Activated T-cell treated with anti-CD3 and anti-CD28 coated beads for 24 hours (primary cell): ENCODE data around the gene TMEM63C.

Experiments used
- DNase-seq: peaks from one replicate; pipeline ENCODE4 v3.0.0-alpha.2; 2020; ENCODE audit warnings: low read depth

Gene TMEM63C

DNA sequence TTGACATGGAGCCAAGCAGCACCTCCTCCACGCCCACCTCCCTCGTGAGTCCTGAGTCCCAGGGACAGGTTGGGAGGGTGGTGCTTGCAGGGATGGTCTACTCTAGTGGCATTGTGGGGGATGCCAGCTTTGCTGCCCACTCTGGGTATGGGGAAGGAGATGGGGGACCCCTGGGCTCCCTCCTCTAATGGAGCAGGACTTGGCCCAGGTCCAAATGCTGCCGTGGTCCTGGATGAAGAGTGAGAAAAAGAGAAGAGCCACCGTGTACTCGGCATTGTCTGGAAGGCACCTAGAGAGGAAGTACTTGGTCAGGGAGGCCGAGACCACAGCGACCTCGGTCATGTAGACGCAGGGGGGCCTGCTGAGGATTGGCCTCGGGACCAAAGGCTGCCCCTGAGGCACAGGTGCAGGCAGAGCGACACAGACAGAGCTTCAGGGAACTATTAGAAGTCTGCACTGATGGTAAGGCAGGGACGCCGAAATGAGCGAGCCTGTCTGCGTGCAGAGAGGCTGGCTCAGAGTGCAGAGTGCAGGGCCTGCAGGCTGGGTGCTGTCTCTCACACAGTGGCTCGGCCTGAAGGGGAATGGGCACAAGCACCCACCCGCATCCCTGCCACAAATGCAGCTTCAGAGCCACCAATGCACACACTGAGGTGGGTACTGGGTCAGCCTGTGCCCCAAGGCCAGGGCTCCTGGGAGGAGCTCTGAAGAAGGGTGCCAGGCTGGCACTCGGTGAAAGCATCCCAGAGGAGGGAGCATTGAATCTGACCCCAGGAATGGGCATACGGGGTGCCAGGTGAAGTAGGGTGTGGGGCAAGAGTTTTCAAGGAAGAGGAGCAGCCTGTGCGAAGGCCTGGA, 72.0 kb downstream of the TMEM63C start:
- DNase-seq = no peak

DNA sequence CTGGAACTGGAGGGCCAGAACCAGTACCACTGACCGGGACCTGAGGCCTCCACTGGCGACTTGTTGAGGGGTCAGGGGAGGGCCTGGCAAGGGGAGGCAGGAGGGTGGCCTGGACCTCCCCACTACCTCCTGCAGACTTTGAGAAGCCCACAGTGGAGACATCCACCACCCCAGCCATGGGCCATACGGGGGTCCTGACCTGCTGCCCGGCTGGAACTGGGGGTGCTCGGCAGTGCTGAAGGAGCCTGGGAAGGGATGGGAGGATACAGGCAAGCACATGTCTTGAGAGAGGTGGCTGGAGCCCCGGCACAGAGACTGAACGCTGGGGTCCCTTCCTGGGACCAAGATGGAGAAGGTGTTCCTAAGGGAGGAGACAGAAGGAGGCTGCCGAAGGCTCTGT, 75.1 kb downstream of the TMEM63C start:
- DNase-seq = no peak

- no peak for DNase-seq
Observed at GRCh38 chr14:77257700-77258099, 76.1 kb downstream of the TMEM63C start.

DNA sequence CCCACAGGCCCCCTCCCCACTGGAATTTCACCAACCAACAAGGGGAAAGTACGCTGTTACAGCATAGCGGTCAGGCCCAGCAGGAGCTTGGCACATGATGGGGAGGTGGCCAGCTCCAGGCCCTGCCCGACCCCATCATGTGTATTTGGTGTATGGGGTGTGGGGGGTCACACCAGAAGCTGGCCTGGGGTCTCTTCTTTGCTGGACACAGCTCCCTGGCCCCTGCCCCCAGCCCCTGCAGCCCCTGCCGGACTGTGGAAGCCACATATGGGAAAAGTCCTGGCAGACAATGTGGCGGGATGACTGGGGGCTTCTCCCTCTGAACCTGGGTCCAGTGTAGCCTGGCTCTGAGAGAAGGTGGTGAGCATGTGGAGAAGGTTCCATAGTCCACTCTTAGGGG, 77.0 kb downstream of the TMEM63C start:
- no peak for DNase-seq

GRCh38 chr14:77259025-77259715, 77.6 kb downstream of the TMEM63C start:
- DNase-seq = no peak

- no peak for DNase-seq
Observed at GRCh38 chr14:77260199-77260598, 78.6 kb downstream of the TMEM63C start.

GRCh38 chr14:77260631-77261030, 79.0 kb downstream of the TMEM63C start:
- no peak for DNase-seq

GRCh38 chr14:77264466-77265186, 83.0 kb downstream of the TMEM63C start:
- no peak for DNase-seq

DNA sequence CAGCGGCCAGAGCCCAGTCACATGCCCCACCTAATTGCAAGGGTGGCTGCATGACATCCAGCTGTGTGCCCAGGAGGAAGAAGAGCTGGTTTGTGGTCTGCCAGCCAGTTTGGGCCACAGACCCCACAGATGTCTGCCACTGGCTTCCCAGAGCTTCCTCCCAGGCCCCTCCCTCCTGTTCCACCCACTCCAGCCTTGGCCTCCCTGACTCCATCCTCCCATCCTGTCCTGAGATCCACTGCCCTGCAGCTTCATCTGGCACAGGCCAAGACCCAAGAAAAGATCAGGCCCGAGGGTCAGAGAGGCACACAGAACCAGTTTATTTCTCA, 83.6 kb downstream of the TMEM63C start:
- DNase-seq = no peak

DNA sequence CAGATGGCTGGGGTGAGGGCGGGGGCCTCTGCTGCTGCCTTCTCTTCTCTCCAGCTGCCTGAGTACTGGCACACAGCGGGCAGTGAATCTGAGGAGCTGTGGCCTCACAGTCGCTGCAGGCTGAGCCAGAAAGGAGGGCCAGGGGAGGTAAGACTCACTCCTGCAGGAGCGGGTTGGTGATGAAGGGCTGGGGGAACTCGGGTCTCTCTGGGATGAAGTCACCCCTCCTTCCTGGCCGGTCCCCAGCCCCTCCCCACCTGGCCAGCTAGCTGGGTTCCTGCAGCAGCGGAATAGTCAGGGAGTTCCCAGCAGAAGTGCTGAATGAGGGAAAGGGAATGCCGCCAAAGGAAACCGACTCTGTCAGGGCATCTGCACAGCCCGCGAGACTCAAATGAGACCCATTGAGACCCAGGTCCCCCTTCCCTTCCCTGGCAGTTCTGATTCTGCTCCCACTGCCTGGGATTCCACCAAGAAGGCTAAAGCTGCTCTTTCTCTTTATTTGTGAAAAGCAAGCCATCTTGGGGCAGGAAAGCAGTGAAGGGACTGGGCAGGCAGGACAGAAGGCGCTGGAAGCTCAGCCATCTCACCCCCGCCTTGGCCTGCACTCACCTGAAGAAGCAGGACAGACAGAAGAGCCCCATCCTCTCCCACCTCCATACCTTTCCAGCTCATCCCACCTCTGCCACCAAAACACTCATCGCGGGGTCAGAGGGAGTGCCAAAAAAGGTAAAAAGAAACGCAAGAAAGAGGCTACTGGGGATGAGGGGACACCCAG, 84.2 kb downstream of the TMEM63C start:
- DNase-seq = no peak

DNA sequence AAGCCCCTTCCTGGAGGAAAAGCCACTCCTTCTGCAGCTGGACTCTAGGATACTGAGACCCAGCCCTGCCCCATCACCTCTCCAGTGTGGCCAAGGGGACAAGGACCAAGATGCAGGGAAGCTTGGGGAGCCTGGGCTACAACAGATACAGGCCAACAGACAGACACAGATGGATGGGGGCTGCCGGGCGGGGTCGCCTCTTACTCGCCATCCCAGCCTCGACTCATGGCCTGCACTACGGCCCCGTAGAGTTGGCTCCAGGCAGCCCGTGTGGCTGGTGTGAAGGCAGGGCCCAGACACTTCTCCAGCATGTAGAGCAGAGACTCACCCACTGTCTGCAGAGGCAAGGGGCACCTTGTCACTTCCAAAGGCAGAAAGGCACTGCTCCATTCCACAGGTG, 84.7 kb downstream of the TMEM63C start:
- no peak for DNase-seq

GRCh38 chr14:77267937-77268699, 86.5 kb downstream of the TMEM63C start:
- no peak for DNase-seq

DNA sequence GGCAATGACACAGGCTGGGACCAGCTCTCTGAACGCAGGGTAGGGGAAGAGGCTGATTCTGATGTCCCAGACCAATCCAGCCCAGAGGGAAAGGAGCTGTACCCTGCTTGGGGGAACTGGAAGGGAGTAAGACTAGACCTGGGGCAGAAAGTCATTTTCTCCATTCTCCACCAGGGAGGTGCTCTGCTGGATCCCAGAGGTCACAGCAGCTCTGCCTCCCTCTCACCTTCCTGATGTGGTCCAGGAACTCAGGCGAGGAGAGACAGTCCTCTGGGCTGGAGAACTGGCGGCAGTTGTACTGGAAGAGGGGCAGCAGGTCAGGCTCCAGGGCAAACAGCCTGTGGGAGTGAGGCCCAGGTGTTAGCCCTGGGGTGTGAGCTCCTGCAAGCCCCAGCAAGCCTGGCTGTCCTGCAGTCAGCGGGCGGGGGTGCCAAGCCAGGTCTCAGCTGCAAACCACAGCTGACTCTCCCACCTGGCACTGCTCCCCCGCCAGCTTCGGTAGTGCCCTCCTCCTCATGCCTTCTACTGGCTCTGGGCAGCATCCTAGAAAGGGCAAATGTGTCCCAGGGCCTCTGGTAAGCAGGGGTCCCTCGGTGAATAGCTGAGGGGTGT, 87.5 kb downstream of the TMEM63C start:
- no peak for DNase-seq

DNA sequence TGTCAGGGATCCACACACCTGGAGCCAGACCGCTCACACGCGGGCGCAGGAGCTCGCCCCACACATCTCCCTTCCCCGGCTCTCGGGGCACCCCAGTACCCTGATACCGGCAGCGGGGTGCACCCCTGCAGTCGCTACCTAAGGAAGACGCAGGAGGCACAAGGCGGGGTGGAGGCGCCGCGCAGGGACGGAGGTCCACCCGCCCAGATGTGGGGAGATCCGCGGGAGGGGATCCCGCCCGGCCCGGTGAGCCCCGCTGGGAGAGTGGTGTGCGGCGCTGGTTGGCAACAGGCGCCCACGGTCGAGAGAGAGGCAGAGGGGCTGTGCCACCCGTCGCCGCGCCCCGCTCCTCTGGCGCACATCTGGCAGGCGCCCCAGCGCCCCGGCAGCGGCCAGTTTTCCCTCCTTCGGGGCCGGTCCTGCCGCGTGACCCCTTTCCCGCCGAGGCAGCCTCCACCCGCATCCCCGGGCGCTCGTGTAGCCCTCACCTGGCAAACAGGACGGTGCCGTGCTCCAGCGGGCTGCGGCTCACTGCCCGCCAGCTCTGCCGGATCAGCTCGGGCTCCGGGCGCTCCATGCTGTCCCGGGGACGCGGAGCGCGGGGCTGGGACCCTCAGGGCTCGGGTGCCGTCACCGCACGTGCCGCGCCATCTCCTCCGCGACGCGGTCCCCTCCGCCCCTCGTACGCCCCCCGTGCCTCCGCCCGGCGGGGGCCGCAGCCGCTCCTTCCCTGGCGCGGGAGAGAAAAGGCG, 88.9 kb downstream of the TMEM63C start:
- no peak for DNase-seq

DNA sequence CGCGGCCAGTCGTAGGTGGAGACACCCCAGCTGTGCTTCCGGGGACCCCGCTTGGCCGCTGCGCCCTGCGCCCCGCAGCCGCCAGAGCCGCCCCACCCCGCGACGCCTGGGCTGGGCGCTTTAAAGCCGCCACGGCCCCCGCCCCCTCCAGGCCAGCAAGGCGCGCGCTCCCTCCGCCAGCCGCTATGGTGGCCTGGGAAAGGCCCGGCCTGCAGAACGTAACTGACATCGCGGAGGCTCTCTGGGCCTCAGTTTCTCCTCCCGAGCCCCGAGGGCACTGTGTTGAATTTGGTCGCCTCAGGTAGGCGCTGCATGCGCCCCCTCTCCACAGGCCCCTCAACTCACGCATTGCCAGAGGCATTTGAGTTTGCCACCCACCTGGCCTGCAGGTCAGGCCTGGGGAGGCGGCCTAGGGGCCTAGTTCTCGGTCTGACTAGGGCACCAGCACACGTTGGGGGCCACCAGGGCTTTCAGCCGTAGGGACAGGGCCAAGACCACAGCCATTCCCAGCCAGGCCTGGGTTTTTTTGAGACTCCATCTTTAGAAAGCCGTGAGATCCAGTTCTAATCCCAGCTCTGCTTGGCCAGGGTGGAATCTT, 89.6 kb downstream of the TMEM63C start, which contains the start of gene NGB:
Gene NGB (minus strand): TSS at position 94 of the 598 bp plus-strand sequence. CDS start 269 bp downstream, outside the sequence.
- no peak for DNase-seq

- DNase-seq = no peak
Observed at GRCh38 chr14:77272261-77272660, 90.7 kb downstream of the TMEM63C start.

GRCh38 chr14:77273796-77274195, 92.2 kb downstream of the TMEM63C start:
- no peak for DNase-seq

- DNase-seq = no peak
Observed at GRCh38 chr14:77275041-77275580, 93.5 kb downstream of the TMEM63C start.

- DNase-seq = no peak
Observed at GRCh38 chr14:77275601-77276017, 94.0 kb downstream of the TMEM63C start.
